K562 (cell line): ENCODE data around the gene ACCSL. TPM values are rescaled to one million over a fixed set of nuclear protein-coding genes. Genes with fewer than 3 reads are reported as not detected.

Experiments used
- ARID4B ChIP-seq: sonication (generic); formaldehyde crosslinking; IDR thresholded peaks from 2 replicates; pipeline ENCODE4 v1.8.0; 2022; ENCODE audit warnings: mild to moderate bottlenecking, missing genetic modification reagents
- ATF3 ChIP-seq, 2 experiments: fragments of 450-650 bp in 1 of 2; sonication (generic) in 1 of 2; formaldehyde crosslinking in 1 of 2; IDR thresholded peaks in 1 of 2; conservative IDR thresholded peaks in 1 of 2; 2 replicates each; pipeline versions ENCODE4 v1.6.1 to v1.8.1; 2016 to 2023; ENCODE audit warnings: mild to moderate bottlenecking in 2 of 2, moderate library complexity in 2 of 2, inconsistent platforms in 1 of 2, missing genetic modification reagents in 1 of 2
- BRD9 ChIP-seq: fragments of 450-650 bp; IDR thresholded peaks from 2 replicates; pipeline ENCODE4 v1.6.1; 2018; ENCODE audit warnings: low read depth; ENCODE audit not compliant: partially characterized antibody
- CAMTA2 ChIP-seq: fragments of 250-450 bp; sonication (Bioruptor Pico); conservative IDR thresholded peaks from 2 replicates; pipeline ENCODE4 v1.5.1; 2022
- CBFA2T3 ChIP-seq: fragments of 450-650 bp; IDR thresholded peaks from 2 replicates; pipeline ENCODE4 v1.6.1; 2017
- GTF2F1 ChIP-seq: IDR thresholded peaks from 2 replicates; pipeline ENCODE4 v1.6.1; 2011; ENCODE audit warnings: low read depth, low read length, improper control_type of control experiment
- ILK ChIP-seq: fragments of 450-650 bp; IDR thresholded peaks from 2 replicates; pipeline ENCODE4 v1.6.1; 2016; ENCODE audit warnings: missing genetic modification characterization, low read depth, mild to moderate bottlenecking, missing compliant biosample characterization, moderate library complexity, borderline replicate concordance
- MCM3 ChIP-seq: fragments of 450-650 bp; IDR thresholded peaks from 2 replicates; pipeline ENCODE4 v1.6.1; 2016
- MED1 ChIP-seq: sonication (generic); formaldehyde crosslinking; IDR thresholded peaks from 2 replicates; pipeline ENCODE4 v1.8.1; 2023; ENCODE audit warnings: missing genetic modification reagents, borderline replicate concordance
- POLR3G ChIP-seq: IDR thresholded peaks from 2 replicates; pipeline ENCODE4 v1.6.1; 2011; ENCODE audit not compliant: insufficient read length, insufficient replicate concordance; ENCODE audit errors: extremely low read depth
- SETDB1 ChIP-seq: IDR thresholded peaks from one replicate; pipeline ENCODE4 v1.6.1; 2012; ENCODE audit warnings: low read length, control low read depth, inconsistent platforms
- SNAPC5 ChIP-seq: fragments of 250-450 bp; sonication (Bioruptor Pico); IDR thresholded peaks from 2 replicates; pipeline ENCODE4 v1.8.0; 2021; ENCODE audit warnings: moderate library complexity, mild to moderate bottlenecking, inconsistent platforms
- SRSF3 ChIP-seq: fragments of 200-400 bp; formaldehyde crosslinking; IDR thresholded peaks from 2 replicates; pipeline ENCODE4 v1.6.1; 2016; ENCODE audit warnings: mild to moderate bottlenecking, low read length, moderate library complexity; ENCODE audit not compliant: insufficient read depth
- TAF7 ChIP-seq: fragments of 450-650 bp; IDR thresholded peaks from 2 replicates; pipeline ENCODE4 v1.6.1; 2016; ENCODE audit warnings: missing genetic modification characterization, missing compliant biosample characterization
- THRAP3 ChIP-seq: fragments of 450-650 bp; IDR thresholded peaks from 2 replicates; pipeline ENCODE4 v1.6.1; 2016; ENCODE audit warnings: mild to moderate bottlenecking, inconsistent platforms, borderline replicate concordance
- ZBTB26 ChIP-seq: fragments of 450-650 bp; formaldehyde crosslinking; IDR thresholded peaks from 2 replicates; pipeline ENCODE4 v1.4.0; 2022; ENCODE audit warnings: missing genetic modification characterization
- ZC3H8 ChIP-seq: fragments of 450-650 bp; IDR thresholded peaks from 2 replicates; pipeline ENCODE4 v1.6.1; 2017
- ZNF217 ChIP-seq: sonication (generic); formaldehyde crosslinking; IDR thresholded peaks from 2 replicates; pipeline ENCODE4 v1.8.0; 2022; ENCODE audit warnings: mild to moderate bottlenecking, missing genetic modification reagents
- ZNF280B ChIP-seq: fragments of 250-450 bp; sonication (Bioruptor Pico); IDR thresholded peaks from 2 replicates; pipeline ENCODE4 v1.5.1; 2021; ENCODE audit warnings: mild to moderate bottlenecking
- polyA plus RNA-seq, 8 experiments: library from polyadenylated mRNA; depleted of rRNA in 4 of 8; stranded (reverse) in 5 of 8; unstranded in 3 of 8; fragments of >200 nt; fragmentation: Nextera tagmentation in 2 of 8; fragmentation: Illumina TruSeq in 1 of 8; extraction: Ambion mirVana in 2 of 8; extraction: Trizol in 1 of 8; gene quantifications; 2 replicates each; pipeline versions ENCODE4 v1.2.1 to v1.2.3, GENCODE V29; 2011 to 2014; ENCODE audit warnings: inconsistent platforms in 1 of 8, missing spikeins in 1 of 8
- total RNA-seq, 7 experiments: library from RNA; depleted of rRNA in 6 of 7; stranded (reverse); fragments of >200 nt in 6 of 7; fragmentation: Illumina TruSeq in 2 of 7; extraction: Trizol in 2 of 7; gene quantifications; 2 replicates each; pipeline versions ENCODE4 v1.2.1 to v1.2.3, GENCODE V29; 2011 to 2021; ENCODE audit warnings: low replicate concordance in 1 of 7

Gene ACCSL
- total and polyA plus RNA-seq, 9 of the 15 experiments (the other 6 are each of a cell fraction or from before 2014, with no cell fraction given), result not detected

- TF ChIP-seq MED1 (no peak), ZNF217 (no peak), MCM3 (no peak), SRSF3 (no peak), CAMTA2 (CRISPR knock-in tag) (no peak), ZNF280B (CRISPR knock-in tag) (no peak), TAF7 (tag) (peak; percentile 91), POLR3G (no peak), ZBTB26 (CRISPR knock-in tag) (no peak), ILK (tag) (no peak), CBFA2T3 (no peak; the same call in 1 of the 2 replicates), THRAP3 (no peak), GTF2F1 (no peak; the same call in 1 of the 2 replicates), ZC3H8 (no peak), SETDB1 (no peak), BRD9 (peak; percentile 28), ATF3 (IDR thresholded peaks at IDR 0.05) (no peak), ATF3 (CRISPR knock-in tag; conservative IDR thresholded peaks at IDR 0.05) (no peak), SNAPC5 (CRISPR knock-in tag) (no peak), ARID4B (CRISPR knock-in tag) (peak; percentile 86)
These were observed 18.3 kb downstream of the ACCSL start, which contains the start of gene ACCS (continued) for GRCh38 chr11:44065841-44066731.
